ENCODE results near the gene HECA.
"Not testable (repeated sequence)": the region's sequence is repeated elsewhere in the genome, so short reads cannot be mapped to it uniquely, and the experiment has no call there.

The HECA gene

GRCh38 chr6:139135578-139136545 is 982 bp downstream of the HECA start:
- peak overlapping the region; percentile 40 for H3K27ac ChIP-seq (ENCODE audit: poor library complexity, severe bottlenecking)
- no peaks in the 10 kb centered on the region for H3K27me3 ChIP-seq (ENCODE audit: insufficient read depth, poor library complexity, severe bottlenecking)
- peak overlapping the region; percentile 80 for H3K4me3 ChIP-seq (ENCODE audit: severe bottlenecking)
- DNase-seq (ENCODE audit: low spot score) = no peak
- ATAC-seq (ENCODE audit: low read depth) = peak; percentile 50; the same call in 2 of the 3 replicates
- no peak for TF ChIP-seq CTCF (IDR thresholded peaks at IDR 0.05; ENCODE audit: poor library complexity, severe bottlenecking)
- H3K36me3 ChIP-seq (ENCODE audit: low read depth) = no peaks in the 10 kb centered on the region
- no peaks in the 10 kb centered on the region for H3K9me3 ChIP-seq (ENCODE audit: severe bottlenecking)
- H3K4me1 ChIP-seq (ENCODE audit: insufficient read depth, poor library complexity, severe bottlenecking) = no peaks in the 10 kb centered on the region

GRCh38 chr6:139137706-139138105 is 2.8 kb downstream of the HECA start:
- H3K9me3 ChIP-seq (ENCODE audit: severe bottlenecking) = no peaks in the 10 kb centered on the region
- TF ChIP-seq CTCF (IDR thresholded peaks at IDR 0.05; ENCODE audit: poor library complexity, severe bottlenecking) = no peak
- no peak overlapping the region for H3K4me3 ChIP-seq (ENCODE audit: severe bottlenecking)
- DNase-seq (ENCODE audit: low spot score) = no peak
- H3K27me3 ChIP-seq (ENCODE audit: insufficient read depth, poor library complexity, severe bottlenecking) = no peaks in the 10 kb centered on the region
- H3K36me3 ChIP-seq (ENCODE audit: low read depth) = no peaks in the 10 kb centered on the region
- H3K4me1 ChIP-seq (ENCODE audit: insufficient read depth, poor library complexity, severe bottlenecking) = no peaks in the 10 kb centered on the region
- H3K27ac ChIP-seq (ENCODE audit: poor library complexity, severe bottlenecking) = no peak overlapping the region
- ATAC-seq (ENCODE audit: low read depth) = no peak

- not testable (repeated sequence) for ATAC-seq (ENCODE audit: low read depth); H3K27me3 ChIP-seq (ENCODE audit: insufficient read depth, poor library complexity, severe bottlenecking); H3K27ac ChIP-seq (ENCODE audit: poor library complexity, severe bottlenecking); H3K4me3 ChIP-seq (ENCODE audit: severe bottlenecking); H3K36me3 ChIP-seq (ENCODE audit: low read depth); H3K9me3 ChIP-seq (ENCODE audit: severe bottlenecking); DNase-seq (ENCODE audit: low spot score); H3K4me1 ChIP-seq (ENCODE audit: insufficient read depth, poor library complexity, severe bottlenecking)
Observed at GRCh38 chr6:139140854-139141253, 6.0 kb downstream of the HECA start.

DNA sequence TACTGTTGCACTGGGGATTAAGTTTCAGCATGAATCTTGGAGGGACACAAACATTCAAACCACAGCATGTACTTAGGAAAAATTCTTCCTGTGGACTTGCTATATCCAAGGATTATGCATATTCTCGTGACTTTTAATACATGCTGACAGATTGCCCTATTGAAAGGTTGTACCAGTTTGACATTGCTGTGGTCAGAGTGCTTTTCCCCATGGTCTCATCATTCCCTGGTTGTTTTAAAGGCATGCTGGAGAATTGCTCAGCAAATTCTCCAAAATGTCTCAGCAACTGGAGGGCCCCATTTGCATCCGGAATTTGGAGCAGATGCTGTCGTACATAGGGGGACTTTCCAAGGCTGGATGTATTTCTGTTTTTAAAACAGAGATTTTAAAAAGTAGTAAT is 7.4 kb downstream of the HECA start:
- H3K36me3 ChIP-seq (ENCODE audit: low read depth) = no peaks in the 10 kb centered on the region
- no peak for ATAC-seq (ENCODE audit: low read depth)
- no peak overlapping the region for H3K27ac ChIP-seq (ENCODE audit: poor library complexity, severe bottlenecking)
- no peaks in the 10 kb centered on the region for H3K4me1 ChIP-seq (ENCODE audit: insufficient read depth, poor library complexity, severe bottlenecking)
- H3K4me3 ChIP-seq (ENCODE audit: severe bottlenecking) = no peak overlapping the region
- no peaks in the 10 kb centered on the region for H3K9me3 ChIP-seq (ENCODE audit: severe bottlenecking)
- no peak for TF ChIP-seq CTCF (IDR thresholded peaks at IDR 0.05; ENCODE audit: poor library complexity, severe bottlenecking)
- no peak for DNase-seq (ENCODE audit: low spot score)
- no peaks in the 10 kb centered on the region for H3K27me3 ChIP-seq (ENCODE audit: insufficient read depth, poor library complexity, severe bottlenecking)

- Histone ChIP-seq H3K27me3 (ENCODE audit: insufficient read depth, poor library complexity, severe bottlenecking) (no peaks in the 10 kb centered on the region), H3K27ac (ENCODE audit: poor library complexity, severe bottlenecking) (no peak overlapping the region), H3K9me3 (ENCODE audit: severe bottlenecking) (no peaks in the 10 kb centered on the region), H3K36me3 (ENCODE audit: low read depth) (no peaks in the 10 kb centered on the region), H3K4me1 (ENCODE audit: insufficient read depth, poor library complexity, severe bottlenecking) (no peaks in the 10 kb centered on the region), H3K4me3 (ENCODE audit: severe bottlenecking) (no peak overlapping the region)
- TF ChIP-seq CTCF (IDR thresholded peaks at IDR 0.05; ENCODE audit: poor library complexity, severe bottlenecking) = no peak
- ATAC-seq (ENCODE audit: low read depth) = no peak
- DNase-seq (ENCODE audit: low spot score) = no peak
Observed at GRCh38 chr6:139143111-139143510, 8.2 kb downstream of the HECA start.
